G401.6 (cell line): ENCODE results near the gene CREBBP.

Experiments used
- FAIRE-seq: peaks from 2 replicates; lab custom pipeline; 2012; peaks lifted over from hg19 to GRCh38; lab: Jason Lieb, UNC

CREBBP gene

DNA sequence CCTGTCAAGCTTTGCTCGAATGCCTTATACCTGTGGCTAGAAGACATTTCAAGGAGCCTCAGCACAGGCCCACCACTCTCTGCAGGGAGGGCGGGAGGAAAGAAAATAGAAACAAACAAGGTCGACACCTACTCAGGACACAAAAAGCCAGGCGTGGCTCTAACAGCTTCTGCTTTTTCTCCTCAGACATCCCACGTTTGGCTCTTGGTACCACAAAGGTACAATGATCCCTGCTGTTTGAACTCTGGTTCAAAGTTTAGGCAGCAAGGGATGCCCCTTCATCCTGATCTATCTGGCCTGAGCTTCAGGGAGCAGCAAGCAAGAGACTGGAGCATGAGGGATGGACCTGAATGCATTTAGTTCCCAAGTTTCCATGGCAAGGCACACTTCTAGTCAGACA is 57.1 kb downstream of the CREBBP start:
- FAIRE-seq: no peak

DNA sequence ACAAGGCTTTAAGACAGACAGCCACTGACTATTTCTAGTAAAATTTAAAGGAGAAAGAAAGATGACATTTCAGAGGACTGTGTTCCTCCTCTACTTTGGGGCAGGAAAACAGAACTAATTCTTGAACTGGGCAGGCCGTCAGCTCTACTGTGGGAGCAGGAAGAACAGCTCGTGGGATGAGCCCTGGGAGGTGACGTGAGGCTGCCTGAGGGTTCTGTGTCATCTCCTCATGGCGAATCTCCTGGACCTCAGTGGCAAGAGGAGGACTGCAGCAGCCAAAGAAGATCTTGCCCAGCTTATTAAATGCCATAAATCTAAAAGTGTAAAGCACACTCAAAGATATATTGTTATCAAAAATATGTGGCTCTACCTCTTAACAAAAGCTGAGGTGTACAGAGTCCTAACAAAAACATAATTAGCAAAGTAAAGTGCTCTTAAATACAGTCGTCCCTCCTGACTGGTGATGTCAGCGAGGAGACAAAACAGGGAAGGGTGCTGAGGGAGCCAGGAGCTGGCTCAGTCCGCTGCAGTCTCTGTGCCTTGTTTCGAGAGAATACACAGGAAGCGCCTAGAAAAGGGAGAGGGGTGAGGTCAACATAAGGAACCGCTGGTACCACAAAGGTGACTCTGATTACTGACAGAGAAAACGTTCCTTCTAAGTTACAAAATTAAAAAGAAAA is 58.0 kb downstream of the CREBBP start:
- FAIRE-seq: no peak

- no peak for FAIRE-seq
Measured at GRCh38 chr16:3821184-3821583, 59.3 kb downstream of the CREBBP start.

DNA sequence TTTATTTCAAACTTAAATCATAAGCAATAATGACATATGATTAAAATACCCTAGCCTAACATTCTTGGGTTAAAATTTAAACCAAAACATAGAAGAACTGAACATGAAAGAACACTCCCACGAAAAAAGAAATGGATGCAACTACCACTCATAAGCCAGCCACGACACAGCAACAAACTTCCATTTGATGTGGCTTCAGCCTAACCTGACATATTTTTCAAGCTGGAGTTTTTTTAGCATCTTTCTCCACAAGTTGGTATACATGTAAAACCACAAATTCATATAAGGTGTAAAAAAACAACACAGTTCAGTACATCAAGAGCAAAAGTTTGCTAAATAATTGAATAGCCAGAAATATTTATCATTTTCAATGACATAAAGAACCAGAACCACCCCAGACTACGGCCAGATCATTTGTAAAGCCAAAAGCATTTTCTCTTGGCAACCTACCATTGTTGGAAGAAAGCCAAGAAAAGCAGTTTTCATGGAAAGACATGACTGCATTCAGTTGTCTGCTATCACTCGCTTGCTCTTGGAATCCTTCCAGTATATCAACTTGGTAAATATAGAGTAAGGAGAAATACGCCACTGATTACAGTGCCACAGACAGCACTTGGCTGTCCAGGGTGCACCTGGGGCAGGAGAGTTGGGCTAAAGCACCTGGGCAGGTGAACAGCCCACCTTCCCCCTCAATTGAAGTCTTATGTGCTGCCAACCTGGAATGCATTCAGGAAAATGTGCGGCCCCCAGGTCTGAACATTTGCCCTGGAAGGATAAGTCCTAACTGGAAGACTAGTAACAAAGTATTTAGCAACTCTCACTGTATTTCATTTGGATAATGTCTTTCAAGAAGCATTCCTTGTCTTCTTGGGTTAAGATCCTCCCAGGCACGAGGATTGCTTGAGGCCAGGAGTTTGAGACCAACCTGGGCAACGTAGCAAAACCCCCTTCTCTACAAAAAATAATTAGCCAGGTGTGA is 60.5 kb downstream of the CREBBP start:
- FAIRE-seq: no peak

DNA sequence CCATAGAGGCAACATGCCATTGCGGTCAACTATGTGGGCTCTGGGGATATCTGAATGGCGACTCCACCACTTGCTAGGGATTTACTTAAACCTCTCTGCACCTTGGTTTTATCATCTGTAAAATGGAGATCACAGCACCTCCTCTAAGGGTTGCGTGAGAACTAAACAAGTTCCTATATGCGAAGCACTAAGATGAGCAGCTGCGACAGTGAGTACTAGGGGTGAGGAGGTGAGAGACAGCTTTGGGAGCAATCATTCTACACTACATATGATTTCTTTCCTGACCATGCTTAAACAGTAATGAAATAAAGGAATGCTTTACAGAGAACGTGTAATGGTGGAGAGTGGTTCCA is 61.4 kb downstream of the CREBBP start:
- no peak for FAIRE-seq

DNA sequence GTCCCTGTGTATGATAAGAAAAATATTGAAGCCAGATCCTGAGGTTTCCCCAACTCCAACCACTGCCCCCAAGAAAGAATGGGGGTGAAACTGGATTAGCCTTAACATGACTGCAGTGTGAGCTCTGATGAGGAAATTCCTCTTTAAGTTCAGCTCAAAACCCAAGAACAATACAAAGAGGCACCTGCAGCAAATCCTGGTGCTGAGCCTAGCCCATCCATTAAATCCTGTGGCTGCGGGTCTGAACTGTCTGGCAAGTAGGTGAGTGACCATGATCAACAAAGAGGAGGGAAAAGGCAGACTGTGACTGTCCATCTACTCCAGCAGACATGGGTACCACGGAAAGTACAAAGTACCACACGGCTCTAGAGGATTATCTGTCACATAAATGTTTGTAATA is 64.2 kb downstream of the CREBBP start:
- no peak for FAIRE-seq

DNA sequence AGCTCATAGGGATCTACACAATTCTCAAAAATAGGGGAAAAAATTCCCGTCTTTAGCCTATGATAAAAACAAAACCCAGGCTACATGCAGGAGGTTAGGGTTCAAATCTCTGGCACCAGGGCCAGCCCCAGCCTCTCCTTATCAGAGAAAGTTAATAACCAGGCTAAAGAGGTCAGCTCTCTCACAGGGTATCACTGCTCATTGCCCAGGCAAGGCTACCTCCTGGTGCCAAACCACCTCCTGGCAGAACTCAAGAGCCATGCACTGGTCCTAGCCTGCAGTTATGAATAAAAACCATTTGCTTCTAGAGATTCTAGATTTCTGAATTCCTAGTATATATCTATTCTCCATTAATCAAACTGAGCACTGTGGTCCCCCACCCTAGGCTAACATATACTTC is 65.8 kb downstream of the CREBBP start:
- no peak for FAIRE-seq

- FAIRE-seq: no peak
Measured at GRCh38 chr16:3812469-3813172, 67.9 kb downstream of the CREBBP start.

DNA sequence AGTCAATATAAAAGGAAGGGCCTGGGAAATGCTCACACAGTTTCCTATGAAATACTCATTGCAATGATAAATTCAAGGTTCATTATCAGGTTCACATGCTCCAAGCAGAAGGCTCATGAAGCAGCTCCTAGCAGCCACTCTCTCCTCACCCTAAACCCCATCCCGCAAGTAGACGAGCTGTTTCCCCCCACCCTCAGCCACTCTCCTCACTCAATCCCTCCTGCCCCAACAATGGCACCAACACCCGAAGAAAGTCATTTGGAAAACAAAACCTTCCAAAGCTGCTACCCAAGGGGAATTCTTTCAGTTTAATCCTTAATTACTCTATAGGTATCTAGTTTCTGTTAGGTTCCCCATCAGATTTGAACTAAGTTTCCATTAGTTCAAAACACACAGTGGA is 69.7 kb downstream of the CREBBP start:
- no peak for FAIRE-seq

DNA sequence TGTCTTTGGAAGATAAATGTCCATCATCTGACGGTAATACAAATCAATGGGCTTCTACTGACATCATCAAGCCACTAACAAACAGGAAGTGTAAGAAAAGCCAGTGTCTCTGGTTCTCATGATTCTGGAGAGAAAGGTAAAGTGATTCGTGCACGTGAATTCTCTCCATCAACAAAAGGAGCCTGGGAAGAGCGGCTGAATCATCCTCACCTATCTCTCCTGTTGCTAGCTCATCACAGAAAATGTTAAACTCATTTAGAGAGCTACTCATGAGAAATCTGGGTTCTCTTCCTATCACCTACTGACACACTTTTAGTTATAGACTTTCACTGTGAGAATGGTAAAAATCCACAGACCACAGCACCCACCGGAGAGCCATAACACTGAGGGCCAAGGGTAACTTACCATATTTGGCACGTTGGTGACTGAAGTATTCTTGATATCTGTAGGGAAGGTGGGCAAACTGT is 70.3 kb downstream of the CREBBP start:
- no peak for FAIRE-seq

DNA sequence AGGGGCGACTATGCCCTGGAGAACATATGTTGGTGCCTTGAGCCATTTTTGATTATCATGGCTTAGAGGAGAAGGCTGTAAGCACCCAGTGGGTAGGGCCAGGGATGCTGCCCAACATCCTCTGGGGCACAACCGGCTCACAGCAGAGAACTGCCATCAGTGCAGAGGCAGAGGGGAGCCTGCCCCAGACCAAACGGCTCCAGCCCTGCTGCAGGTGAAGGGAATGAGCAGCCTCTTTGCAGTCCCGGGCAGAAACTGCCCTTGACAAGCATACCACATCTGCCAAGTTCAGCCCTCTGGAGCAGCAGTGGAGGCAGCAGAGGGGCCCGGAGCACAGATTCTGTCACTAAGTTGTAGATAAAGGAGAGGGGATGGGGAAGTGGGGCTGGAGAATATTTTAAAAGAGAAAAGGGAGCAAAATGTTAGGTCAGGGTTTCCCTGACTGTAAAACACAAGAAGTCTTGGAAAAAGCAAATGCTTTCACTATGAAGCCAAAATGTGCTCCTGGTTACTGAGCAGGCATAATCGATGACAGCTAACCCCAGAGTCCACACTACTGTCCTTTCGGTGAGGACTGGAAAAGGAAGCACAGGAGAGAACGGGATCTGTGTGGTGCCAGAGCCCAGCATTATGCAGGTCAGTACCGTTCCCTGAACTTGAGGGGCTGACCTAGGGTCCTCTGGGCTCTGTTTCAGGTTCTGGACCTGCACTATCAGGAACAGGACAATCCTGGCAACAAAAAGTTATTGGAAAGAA is 72.0 kb downstream of the CREBBP start:
- no peak for FAIRE-seq

DNA sequence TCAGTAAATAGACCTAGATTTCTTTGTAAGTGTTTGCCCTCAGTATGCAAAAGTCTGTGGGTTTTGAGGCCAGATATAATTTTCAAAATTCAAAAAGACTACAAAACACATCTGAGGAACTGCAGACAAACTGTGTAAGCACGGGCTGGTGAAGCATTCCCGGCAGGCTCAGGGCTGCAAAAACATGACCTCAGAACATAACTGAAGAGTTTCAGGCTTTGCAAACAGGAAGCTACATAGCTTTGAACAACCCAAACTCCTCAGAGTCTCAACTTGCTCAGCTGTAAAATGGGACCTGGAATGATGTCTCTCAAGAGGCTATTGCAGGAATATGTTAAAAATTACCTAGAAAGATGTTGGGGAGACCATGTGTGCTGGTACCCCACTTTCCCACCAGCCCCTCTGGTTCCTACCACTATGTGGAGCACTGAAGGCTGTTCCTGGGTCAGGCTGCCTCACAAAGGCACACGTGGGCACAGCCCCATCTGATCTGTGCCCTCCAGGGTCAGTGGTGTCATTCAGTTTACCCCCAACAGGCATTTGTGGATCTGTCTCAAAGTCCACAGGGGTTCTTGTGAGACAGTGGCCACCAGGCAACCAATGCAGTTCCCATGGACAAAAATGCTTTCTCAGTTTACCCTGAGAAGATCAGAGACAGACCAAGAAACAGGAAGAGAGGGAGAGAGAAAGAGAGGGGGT is 72.9 kb downstream of the CREBBP start:
- no peak for FAIRE-seq

DNA sequence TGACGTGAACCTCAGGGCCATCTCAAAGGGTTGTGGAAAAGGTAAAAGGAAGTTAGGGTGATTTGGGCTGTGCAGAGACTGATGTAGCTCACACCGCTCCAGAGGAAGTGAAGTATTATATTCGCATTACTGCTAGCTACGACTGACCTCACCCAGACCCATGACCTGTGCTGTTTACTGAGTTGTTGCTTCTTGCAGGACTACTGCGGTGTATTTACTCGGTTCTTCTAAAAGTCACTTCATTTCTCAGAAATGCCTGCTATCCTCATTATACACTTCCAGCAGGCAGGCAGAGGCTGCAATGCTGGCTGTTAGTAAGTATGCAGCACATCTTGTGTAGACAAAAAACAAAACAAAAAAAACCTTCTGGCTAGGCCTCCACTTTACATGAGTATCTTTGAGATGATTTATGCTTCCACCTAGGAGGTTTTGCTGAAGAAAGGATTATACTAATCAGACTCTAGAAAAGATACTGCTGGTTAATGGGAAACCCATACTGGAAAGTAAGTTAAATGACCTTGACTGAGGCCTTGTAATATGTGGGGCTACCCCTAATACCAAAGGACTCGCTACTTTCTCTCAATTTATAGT is 76.0 kb downstream of the CREBBP start:
- no peak for FAIRE-seq

- FAIRE-seq: no peak
Measured at GRCh38 chr16:3800477-3801270, 79.8 kb downstream of the CREBBP start.

GRCh38 chr16:3800019-3800418 is 80.5 kb downstream of the CREBBP start:
- no peak for FAIRE-seq

GRCh38 chr16:3799354-3799753 is 81.2 kb downstream of the CREBBP start:
- FAIRE-seq: no peak

DNA sequence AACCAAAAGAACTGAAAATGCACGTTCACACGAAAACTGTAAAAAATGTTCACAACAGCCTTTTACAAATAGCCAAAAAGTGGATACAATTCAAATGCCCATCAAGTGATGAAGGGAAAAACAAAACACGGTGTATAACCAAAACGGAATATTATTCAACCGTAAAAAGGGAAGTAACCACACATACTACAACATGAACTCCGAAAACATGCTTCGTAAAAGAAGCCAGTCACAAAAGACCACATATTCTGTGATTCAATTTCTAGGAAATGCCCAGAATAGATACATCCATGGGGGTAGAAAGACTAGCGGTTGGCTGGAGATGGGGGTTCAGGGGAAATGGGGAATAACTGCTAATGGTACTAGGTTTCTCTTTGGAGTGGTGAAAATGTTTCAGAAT is 81.7 kb downstream of the CREBBP start:
- FAIRE-seq: no peak

GRCh38 chr16:3797904-3798811 is 82.4 kb downstream of the CREBBP start:
- no peak for FAIRE-seq

DNA sequence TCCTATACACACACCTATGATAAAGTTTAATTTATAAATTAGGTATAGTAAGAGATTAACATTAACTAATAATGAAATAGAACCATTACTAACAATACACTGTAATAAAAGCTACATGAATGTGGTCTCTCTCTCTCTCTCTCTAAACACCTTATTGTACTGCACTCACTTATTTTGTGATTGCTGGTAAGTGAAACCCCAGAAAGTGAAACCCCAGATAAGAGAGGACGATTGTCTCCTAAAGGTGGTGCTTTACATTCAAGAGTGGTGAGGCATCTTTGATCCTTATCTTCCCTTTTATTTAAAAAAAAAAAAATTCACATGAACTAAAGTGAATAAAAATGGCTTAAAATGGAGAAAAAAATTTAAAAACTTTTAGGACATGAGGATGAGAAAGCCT is 83.0 kb downstream of the CREBBP start:
- FAIRE-seq: no peak
